SW 1271 (cell line): Measurements from ENCODE around the gene AUTS2.
"Not testable (repeated sequence)": the region's sequence is repeated elsewhere in the genome, so short reads cannot be mapped to it uniquely, and the experiment has no call there.

Experiments
- DNase-seq, 2 experiments: peaks; one replicate each; lab custom pipeline; 2025; lab: John Stamatoyannopoulos, UW

AUTS2 gene

GRCh38 chr7:70630440-70630817, 1032.2 kb downstream of the AUTS2 start:
- DNase-seq, result no peak

DNA sequence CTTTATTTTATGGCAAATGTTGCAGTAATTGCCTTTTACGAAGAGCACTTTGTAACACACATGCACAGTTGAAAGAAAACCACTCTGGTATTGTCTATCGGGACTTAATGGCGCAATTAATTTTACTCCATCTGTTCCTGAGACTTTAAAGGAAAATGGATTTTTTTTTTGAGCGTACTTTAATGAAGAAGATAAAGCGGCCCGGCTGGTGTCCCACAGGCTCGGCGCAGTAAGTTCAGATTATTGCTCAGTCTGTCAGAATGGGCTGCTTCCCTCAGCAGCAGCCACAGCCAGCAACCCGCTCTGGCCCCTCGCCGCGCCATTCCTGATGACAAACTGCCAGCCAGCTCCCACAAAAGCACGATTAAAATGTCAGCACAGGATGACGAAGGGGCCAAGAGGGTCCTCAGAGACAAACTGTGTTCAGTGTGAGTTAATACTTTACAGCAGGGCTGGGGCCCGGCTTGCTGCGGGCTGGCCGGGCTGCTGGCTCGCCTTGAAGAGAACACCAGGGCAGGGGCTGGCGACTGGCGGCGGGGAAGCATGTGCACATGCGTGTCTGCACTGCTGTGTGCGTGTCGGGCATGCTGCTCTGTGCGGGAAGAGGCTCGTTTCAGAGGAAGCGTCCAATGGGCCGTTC, 1032.7 kb downstream of the AUTS2 start:
- DNase-seq, result no peak

DNA sequence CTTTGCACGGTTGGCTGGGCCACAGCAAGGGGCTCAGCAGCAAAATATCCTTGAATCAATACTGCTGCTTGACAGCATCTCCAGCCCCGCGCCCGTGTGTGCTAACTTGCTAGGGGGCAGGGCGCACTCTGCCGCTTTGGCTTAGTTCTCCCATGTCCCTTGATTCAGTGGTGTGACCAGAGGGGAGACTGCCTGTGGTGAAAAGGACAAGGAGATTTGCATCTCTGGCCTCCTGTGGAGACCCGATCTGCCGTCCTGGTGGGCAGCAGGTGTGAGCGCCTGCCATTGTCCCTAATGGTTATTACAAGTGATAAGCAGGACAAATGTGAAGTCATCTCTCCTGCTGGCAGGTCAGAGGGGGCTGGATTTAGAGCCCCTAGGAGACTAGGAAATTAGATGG, 1033.4 kb downstream of the AUTS2 start:
- DNase-seq, result no peak

DNA sequence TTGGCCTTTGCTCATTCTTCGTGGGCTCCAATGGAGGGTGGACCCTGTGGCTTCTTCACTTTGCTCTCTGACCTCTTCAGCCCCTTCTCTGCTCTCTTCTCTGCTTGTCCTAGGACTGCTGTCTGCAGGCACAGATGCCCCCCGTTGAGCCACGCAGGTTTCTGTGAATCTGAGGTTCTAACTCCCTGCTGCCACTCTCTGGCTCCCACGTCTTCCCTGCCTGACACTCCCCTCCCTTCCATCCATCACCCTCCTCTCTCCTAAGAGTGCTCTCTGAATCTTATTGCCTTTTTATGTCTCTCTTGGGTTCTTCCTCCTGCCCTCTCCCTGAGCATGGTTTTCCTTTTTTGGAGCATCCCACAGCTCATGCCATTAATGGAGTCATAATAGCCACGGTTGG, 1034.1 kb downstream of the AUTS2 start:
- no peak for DNase-seq

DNA sequence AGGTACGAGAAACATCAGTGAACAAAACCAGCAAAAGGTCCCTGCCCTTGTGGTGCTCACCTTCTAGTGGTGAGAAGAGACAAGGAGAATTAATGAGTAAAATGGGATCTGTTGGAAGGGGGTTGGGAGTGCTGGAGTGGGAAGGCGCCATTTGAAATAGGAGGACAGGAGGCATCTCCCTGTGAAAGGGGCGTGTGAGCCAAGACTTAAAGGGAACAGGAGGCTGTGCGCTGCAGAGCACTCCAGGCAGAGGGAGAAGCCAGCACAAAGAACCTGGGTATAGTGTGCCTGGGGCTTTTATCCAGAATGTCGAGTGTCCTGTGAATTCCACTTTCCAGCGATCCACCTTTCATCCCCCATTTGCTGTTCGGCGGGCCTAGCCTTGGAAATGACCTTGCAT, 1035.8 kb downstream of the AUTS2 start:
- DNase-seq, result no peak

DNA sequence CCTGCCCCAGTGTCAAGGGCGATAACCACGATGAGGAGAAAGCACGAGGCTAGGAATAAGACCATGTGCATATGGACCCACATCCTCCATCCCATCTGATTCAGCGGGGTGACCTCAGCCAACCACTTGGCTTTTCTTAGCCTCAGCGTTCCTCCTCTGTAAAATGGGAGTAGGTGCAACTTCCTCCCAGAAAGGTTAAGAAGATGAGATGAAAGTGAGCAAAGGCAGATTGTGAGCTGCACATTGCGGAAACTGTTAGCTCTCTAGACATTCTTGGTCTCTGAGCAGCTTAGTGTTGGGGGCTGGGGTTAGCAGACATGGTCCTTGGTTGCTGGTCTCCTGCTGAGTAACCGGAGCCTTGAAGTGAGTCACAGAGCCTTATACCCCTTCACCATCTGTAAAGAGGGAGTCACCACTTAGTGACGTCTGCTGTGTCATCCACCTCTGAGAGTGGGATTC, 1036.4 kb downstream of the AUTS2 start:
- DNase-seq, result no peak

GRCh38 chr7:70635633-70636032, 1037.4 kb downstream of the AUTS2 start:
- DNase-seq, result no peak

DNA sequence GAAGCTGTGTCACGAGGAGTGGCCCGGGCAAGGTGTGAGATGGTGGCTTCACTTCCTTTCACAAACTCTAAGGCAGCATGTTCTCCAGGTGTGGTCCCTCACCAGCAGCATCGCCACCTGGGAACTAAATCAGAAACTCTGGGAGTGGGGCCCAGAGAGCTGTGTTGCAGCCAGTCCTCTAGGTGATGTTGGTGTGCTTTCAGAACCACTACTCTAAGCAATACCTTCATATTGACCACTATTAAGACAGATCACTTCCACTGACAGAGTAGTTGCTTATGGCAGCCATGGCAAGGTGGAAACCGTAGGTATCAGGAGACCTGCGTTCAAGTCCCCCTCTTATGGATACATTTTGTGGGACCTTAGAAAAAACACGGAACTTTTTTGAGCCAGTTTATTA, 1037.9 kb downstream of the AUTS2 start:
- no peak for DNase-seq

- no peak for DNase-seq
Measured at GRCh38 chr7:70637726-70638125, 1039.5 kb downstream of the AUTS2 start.

DNA sequence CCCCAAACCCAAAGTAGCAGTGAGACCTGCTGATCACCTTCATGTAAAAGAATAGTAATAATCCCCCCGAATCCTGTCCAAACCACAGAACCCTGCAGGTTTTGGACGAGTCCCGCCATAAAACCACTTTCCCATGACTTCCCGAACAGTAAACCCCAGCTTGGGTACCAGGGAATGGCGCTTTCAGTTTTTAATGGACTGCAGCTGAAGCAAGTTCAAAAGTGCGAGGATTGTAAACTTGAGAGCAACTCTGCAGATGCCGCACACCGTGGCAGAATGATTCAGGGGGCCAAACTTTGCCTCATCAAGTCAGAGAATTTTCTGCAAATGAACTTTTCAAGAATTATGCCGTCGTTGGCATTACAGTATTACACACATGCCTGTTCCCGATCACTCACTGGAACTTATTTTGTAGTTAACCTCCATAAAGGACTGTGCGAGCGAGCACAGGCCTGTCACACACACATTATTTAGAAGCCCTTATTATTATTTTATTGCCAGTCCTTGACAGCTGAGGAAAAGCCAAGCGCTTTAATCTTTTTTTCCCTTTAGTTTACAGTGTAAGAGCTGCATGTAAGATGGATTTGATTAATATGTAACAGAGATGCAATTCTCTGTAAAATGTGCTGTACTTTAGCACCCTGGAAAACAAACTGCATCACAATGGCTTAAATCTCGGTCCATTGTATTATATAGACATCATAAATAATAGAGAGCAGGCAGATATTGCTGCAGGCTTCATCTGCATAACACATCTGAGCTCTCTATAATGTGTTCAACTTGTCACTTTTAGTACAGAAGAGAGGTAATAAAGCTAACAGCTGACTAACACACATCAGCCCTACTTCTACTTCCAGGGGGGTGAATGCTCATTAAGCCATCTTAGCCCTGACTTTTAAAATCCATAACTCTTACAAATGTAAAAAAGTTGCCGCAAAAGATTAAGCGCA, 1040.2 kb downstream of the AUTS2 start:
- DNase-seq, result no peak

DNA sequence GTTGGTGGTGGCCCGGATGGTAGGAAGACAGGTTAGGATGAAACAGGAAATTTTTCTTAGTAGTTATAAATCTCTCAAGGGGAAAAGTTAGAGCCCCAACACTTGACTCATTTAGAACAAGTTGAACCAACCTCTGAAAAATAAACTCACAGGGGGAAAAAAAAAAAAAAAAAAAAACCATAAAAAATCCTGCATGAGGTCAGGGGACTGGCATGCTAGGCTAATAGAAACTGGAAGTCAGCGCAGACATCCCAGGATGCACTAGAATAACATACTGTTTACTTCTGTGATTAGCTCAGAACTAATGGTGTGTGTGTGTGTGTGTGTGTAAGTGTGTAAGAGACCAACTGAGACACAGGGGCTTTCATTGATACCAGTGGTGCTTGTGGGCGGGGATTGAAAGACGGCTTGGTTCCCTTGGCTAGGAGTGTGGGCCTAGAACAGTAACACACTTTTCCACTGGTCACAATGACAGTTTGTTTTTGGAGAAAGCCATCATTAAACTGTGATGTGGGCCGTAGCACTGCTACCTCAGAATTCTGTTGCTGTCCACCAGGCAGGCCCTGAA, 1042.1 kb downstream of the AUTS2 start:
- no peak for DNase-seq

DNA sequence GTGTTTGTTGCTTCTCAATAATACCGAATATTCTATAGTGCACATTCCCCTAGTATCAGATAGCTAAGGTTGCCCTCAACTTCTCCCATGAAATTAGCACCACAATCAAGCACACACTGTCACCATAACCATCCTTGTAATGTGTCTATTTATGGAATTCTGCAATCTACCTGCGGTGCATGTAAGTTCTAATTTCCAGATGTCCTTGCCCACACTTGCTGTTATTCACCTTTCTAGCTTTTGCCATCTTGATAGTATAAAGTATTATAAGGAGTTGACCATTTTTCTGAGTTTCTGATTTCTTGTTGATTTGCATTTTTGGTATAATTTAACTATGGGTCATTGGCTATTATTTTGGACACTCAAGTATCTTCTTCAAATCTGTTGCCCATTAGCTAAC, 1043.6 kb downstream of the AUTS2 start:
- DNase-seq, result no peak

- no peak for DNase-seq
Measured at GRCh38 chr7:70645279-70645678, 1047.0 kb downstream of the AUTS2 start.

DNA sequence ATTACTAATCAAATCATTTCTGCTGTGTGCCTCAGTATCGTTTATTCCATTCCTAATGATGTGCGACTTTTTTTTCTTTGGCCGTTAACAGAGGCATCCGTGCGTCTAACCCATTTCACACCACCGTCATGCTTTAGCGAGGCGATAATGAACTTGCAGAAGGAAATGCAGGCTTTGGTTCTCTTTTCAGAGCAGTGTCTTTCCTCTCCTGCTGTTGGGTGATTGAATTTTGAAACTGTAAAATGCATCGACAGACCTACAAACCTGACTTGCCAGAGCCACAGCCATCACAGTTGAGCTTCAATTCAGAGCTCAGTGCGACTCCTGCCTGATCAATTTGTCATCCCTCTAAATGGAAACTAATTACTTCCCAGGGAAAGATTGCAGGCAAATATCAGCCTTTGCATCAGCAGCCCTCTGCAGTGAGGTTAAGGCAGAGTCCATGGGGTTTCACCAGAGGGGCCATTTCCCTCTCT, 1047.6 kb downstream of the AUTS2 start:
- DNase-seq, result no peak

GRCh38 chr7:70646536-70647248, 1048.4 kb downstream of the AUTS2 start:
- no peak for DNase-seq

DNA sequence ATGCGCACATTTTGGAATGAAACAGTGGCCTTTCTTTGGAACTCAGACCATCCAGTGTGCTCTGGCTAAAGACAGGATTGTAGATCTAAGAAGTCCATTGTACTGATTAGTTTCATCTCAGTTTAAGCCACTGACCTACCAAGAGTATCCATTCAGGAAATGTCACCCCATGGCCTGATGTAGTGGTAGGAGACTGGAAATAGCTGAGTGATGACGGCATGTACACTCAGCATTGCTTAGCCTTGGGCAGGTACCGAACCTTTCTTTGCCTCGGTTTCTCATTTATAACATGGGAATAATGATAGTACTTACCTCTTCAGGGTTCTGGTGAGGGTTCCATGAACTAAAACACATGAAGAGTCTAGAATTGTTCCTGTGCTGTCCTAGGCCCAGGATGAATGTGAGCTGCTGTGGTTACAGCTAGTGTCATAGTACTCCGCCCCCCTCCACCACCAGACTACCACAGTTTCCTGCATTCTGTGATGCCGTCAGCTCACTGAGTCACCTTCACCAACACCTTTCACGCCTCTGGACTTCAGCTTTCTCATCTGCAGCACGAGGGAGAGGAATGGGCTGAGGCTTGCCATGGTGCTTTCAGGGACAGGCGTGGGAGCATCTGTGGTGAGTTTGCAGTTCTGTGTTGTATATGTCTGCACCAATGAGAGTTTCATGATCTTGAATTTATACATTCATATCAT, 1049.7 kb downstream of the AUTS2 start:
- no peak for DNase-seq

DNA sequence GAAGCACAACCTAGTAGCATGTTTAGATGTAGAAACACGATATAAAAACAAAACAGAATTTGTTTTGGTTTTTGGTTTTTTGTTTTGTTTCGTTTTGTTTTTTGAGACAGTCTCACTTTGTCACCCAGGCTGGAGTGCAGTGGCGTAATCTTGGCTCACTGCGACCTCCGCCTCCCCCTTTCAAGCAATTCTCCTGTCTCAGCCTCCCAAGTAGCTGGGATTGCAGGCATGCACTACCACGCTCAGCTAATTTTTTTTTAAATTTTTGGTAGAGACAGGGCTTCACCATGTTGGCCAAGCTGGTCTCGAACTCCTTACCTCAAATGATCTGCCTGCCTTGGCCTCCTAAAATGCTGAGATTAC, 1050.2 kb downstream of the AUTS2 start:
- not testable (repeated sequence) for DNase-seq

DNA sequence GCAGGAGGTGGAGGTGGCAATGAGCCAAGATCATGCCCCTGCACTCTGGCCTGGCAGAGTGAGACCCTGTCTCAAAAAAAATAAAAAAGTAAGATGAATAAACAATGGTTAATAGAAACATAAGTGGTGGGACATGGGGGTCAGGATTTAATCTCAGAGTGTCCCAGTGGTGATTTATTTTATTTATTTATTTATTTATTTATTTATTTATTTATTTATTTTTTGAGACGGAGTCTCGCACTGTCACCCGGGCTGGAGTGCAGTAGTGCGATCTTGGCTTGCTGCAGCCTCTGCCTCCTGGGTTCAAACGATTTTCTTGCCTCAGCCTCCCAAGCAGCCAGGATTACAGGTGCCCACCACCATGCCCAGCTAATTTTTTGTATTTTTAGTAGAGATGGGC, 1051.0 kb downstream of the AUTS2 start:
- no peak for DNase-seq

GRCh38 chr7:70654146-70654545, 1055.9 kb downstream of the AUTS2 start:
- DNase-seq, result no peak

GRCh38 chr7:70654979-70655378, 1056.7 kb downstream of the AUTS2 start:
- no peak for DNase-seq

- DNase-seq, result no peak
Measured at GRCh38 chr7:70655694-70656093, 1057.4 kb downstream of the AUTS2 start.

DNA sequence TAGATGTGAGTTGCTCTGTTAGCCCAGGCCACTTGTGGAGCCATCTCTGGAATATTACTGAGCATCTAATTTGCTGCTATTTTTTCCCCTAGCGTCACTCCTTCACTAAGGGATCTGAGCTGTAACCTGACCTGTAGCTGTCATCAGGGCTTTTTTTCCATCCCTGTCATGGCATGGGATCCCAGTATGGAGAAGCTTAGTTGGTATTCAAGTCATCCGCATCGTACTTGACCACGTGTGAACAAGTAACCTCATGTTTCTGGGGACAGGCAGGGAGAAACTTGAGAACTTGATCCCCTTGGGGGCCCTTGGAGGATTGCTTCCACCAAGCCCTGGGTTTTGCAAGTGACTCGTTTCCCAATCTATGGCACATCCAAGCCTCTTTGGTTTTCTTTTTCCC, 1059.3 kb downstream of the AUTS2 start:
- DNase-seq, result no peak
